Parathyroid adenoma (tissue), 2 donors: ENCODE results near the gene MAP4K5.
"Not testable (repeated sequence)": the region's sequence is repeated elsewhere in the genome, so short reads cannot be mapped to it uniquely, and the experiment has no call there.

Experiments used
- H2AFZ ChIP-seq: fragments of 300-600 bp; sonication (generic); one replicate; pipeline ENCODE4 v1.7.0; 2017; ENCODE audit warnings: antibody characterized with exemption, mild to moderate bottlenecking
- H3K27ac ChIP-seq: fragments of 300-600 bp; sonication (generic); one replicate; pipeline ENCODE4 v1.7.0; 2017
- H3K27me3 ChIP-seq: fragments of 300-600 bp; sonication (generic); one replicate; pipeline ENCODE4 v1.7.0; 2017; ENCODE audit warnings: low read length; ENCODE audit not compliant: control insufficient read depth, insufficient read depth
- H3K36me3 ChIP-seq: fragments of 300-600 bp; sonication (generic); one replicate; pipeline ENCODE4 v1.7.0; 2017; ENCODE audit warnings: low read length; ENCODE audit not compliant: control insufficient read depth, insufficient read depth
- H3K4me1 ChIP-seq: fragments of 300-600 bp; sonication (generic); one replicate; pipeline ENCODE4 v1.7.0; 2017; ENCODE audit warnings: control low read depth
- H3K4me2 ChIP-seq: fragments of 300-600 bp; sonication (generic); one replicate; pipeline ENCODE4 v1.7.0; 2017; ENCODE audit warnings: low read length
- H3K4me3 ChIP-seq: fragments of 300-600 bp; sonication (generic); one replicate; pipeline ENCODE4 v1.7.0; 2017; ENCODE audit warnings: low read depth, low read length
- H3K79me2 ChIP-seq: fragments of 300-600 bp; sonication (generic); one replicate; pipeline ENCODE4 v1.7.0; 2017; ENCODE audit warnings: control low read depth
- H3K9ac ChIP-seq: fragments of 300-600 bp; sonication (generic); one replicate; pipeline ENCODE4 v1.7.0; 2017; ENCODE audit warnings: mild to moderate bottlenecking
- H3K9me3 ChIP-seq: fragments of 300-600 bp; sonication (generic); one replicate; pipeline ENCODE4 v1.7.0; 2017; ENCODE audit warnings: low read length; ENCODE audit not compliant: control insufficient read depth
- CTCF ChIP-seq: fragments of 300-600 bp; sonication (generic); IDR thresholded peaks from one replicate; pipeline ENCODE4 v1.7.0; 2017; ENCODE audit warnings: antibody characterized with exemption, mild to moderate bottlenecking
- donor health status: primary hyperparathyroidism.

The MAP4K5 gene

GRCh38 chr14:50569714-50570274 is 37.4 kb upstream of the MAP4K5 start:
- Histone ChIP-seq H3K4me1 (no peaks in the 10 kb centered on the region), H3K27me3 (no peaks in the 10 kb centered on the region), H3K36me3 (no peaks in the 10 kb centered on the region), H3K9ac (no peak overlapping the region), H3K4me2 (no peak overlapping the region), H3K4me3 (no peak overlapping the region), H3K79me2 (peaks cover 3% of the 10 kb centered on the region), H3K9me3 (no peaks in the 10 kb centered on the region), H3K27ac (no peak overlapping the region), H2AFZ (no peak overlapping the region)
- TF ChIP-seq CTCF, result no peak

GRCh38 chr14:50562841-50563240 is 30.5 kb upstream of the MAP4K5 start:
- Histone ChIP-seq H3K36me3 (no peaks in the 10 kb centered on the region), H3K4me1 (peaks cover 3% of the 10 kb centered on the region), H3K27me3 (no peaks in the 10 kb centered on the region), H3K9ac (no peak overlapping the region), H3K4me2 (no peak overlapping the region), H3K4me3 (no peak overlapping the region), H2AFZ (no peak overlapping the region), H3K79me2 (no peaks in the 10 kb centered on the region), H3K27ac (no peak overlapping the region), H3K9me3 (no peaks in the 10 kb centered on the region)
- TF ChIP-seq CTCF, result no peak

- Histone ChIP-seq H3K36me3 (no peaks in the 10 kb centered on the region), H3K4me2 (peak overlapping the region; percentile 73), H3K79me2 (no peaks in the 10 kb centered on the region), H3K27ac (peak overlapping the region; percentile 93), H3K9me3 (no peaks in the 10 kb centered on the region), H3K9ac (no peak overlapping the region), H3K27me3 (no peaks in the 10 kb centered on the region), H2AFZ (peak overlapping the region; percentile 96), H3K4me1 (peaks cover 3% of the 10 kb centered on the region), H3K4me3 (peak overlapping the region; percentile 53)
- TF ChIP-seq CTCF, result no peak
These were observed 28.5 kb upstream of the MAP4K5 start for GRCh38 chr14:50560931-50561285.

- Histone ChIP-seq H3K4me1 (peaks cover 3% of the 10 kb centered on the region), H3K27me3 (no peaks in the 10 kb centered on the region), H3K79me2 (no peaks in the 10 kb centered on the region), H3K9ac (peak within 1 kb of the TSS; percentile 41), H3K4me3 (peak within 1 kb of the TSS; percentile 53), H2AFZ (peak within 1 kb of the TSS; percentile 96), H3K27ac (peak within 1 kb of the TSS; percentile 93), H3K36me3 (no peaks in the 10 kb centered on the region), H3K9me3 (no peaks in the 10 kb centered on the region), H3K4me2 (peak within 1 kb of the TSS; percentile 73)
- no peak for TF ChIP-seq CTCF
These were observed 27.9 kb upstream of the MAP4K5 start, which contains the start of gene ATL1 for GRCh38 chr14:50559990-50560930. Gene ATL1 (plus strand): TSS chr14:50560145. CDS start chr14:50560266, 121 bp downstream.

- not testable (repeated sequence) for H3K27me3 ChIP-seq, H3K9me3 ChIP-seq, H3K9ac ChIP-seq, H3K36me3 ChIP-seq, H2AFZ ChIP-seq, H3K4me2 ChIP-seq, H3K27ac ChIP-seq, H3K4me1 ChIP-seq, H3K4me3 ChIP-seq, H3K79me2 ChIP-seq
These were observed 20.4 kb upstream of the MAP4K5 start for GRCh38 chr14:50552796-50553195.
